GM06990 (cell line): Measurements from ENCODE around the gene HELB.
"Not testable (repeated sequence)": the region's sequence is repeated elsewhere in the genome, so short reads cannot be mapped to it uniquely, and the experiment has no call there.

Experiments used
- DNase-seq: peaks from one replicate; pipeline ENCODE4 v3.0.0-alpha.2; 2011; ENCODE audit not compliant: insufficient read length; ENCODE audit errors: extremely low read depth
- H3K27me3 ChIP-seq: replicated peaks from 2 replicates; pipeline ENCODE4 v1.6.0; 2011; ENCODE audit warnings: low read length; ENCODE audit not compliant: control insufficient read depth, insufficient read depth
- H3K36me3 ChIP-seq: 2 replicates; pipeline ENCODE4 v1.5.1; 2011; ENCODE audit warnings: low read length; ENCODE audit not compliant: control insufficient read depth, insufficient read depth
- H3K4me3 ChIP-seq: replicated peaks from 2 replicates; pipeline ENCODE4 v1.5.1; 2011; ENCODE audit warnings: low read depth, mild to moderate bottlenecking, control low read depth, low read length
- TF ChIP-seq, protein P1 (sequence below): IDR thresholded peaks from 2 replicates; pipeline ENCODE4 v1.5.1; 2011; ENCODE audit warnings: low read length, control low read depth, mild to moderate bottlenecking, inconsistent platforms; ENCODE audit not compliant: insufficient read depth, poor library complexity, severe bottlenecking

HELB gene

DNA sequence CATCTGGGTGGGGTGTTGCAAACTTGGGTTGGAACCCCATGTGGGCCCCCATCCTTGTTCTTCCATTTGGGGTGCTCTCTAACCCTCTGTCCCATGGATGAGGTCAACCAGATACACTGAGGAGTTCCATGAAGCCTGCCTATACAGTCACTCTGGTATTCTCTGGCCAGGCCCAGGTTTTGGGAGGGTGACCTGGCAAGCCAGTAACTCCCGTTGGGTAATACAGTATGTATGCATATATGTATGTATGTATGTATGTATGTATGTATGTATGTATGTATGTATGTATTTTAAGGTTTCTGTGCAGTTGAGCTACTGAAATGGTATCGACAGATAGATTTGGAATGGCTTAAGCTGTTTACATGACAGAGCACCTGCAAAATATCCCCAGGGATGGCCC is 12.8 kb upstream of the HELB start:
- H3K27me3 ChIP-seq: no peaks in the 10 kb centered on the region
- TF ChIP-seq, protein P1, sequence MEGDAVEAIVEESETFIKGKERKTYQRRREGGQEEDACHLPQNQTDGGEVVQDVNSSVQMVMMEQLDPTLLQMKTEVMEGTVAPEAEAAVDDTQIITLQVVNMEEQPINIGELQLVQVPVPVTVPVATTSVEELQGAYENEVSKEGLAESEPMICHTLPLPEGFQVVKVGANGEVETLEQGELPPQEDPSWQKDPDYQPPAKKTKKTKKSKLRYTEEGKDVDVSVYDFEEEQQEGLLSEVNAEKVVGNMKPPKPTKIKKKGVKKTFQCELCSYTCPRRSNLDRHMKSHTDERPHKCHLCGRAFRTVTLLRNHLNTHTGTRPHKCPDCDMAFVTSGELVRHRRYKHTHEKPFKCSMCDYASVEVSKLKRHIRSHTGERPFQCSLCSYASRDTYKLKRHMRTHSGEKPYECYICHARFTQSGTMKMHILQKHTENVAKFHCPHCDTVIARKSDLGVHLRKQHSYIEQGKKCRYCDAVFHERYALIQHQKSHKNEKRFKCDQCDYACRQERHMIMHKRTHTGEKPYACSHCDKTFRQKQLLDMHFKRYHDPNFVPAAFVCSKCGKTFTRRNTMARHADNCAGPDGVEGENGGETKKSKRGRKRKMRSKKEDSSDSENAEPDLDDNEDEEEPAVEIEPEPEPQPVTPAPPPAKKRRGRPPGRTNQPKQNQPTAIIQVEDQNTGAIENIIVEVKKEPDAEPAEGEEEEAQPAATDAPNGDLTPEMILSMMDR: no peak
- no peak for DNase-seq
- H3K36me3 ChIP-seq: no peaks in the 10 kb centered on the region
- no peak overlapping the region for H3K4me3 ChIP-seq

DNA sequence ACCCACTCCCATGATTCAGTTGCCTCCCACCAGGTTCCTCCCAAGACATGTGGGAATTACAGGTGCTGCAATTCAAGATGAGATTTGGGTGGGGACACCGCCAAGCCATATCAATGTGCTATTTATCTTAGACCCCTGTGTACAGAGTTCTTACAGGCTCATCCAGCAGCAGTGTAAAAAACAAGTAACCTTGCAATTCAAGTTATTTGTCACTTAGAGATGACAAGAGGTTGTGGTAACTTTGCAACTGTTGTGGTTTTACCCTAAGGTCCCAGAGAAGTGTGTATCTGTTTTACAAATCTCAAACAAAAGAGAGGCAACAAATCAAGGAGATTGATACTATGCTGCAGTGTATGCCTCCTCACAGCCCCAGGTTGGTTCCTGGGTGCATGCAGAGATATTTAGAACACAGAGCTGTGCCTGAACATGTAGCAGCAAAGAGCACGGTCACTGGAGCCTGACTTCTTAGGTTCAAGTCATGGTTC is 11.5 kb upstream of the HELB start:
- Histone ChIP-seq H3K36me3 (no peaks in the 10 kb centered on the region), H3K27me3 (no peaks in the 10 kb centered on the region), H3K4me3 (no peak overlapping the region)
- TF ChIP-seq, protein P1: no peak
- DNase-seq: peak; percentile 12

DNA sequence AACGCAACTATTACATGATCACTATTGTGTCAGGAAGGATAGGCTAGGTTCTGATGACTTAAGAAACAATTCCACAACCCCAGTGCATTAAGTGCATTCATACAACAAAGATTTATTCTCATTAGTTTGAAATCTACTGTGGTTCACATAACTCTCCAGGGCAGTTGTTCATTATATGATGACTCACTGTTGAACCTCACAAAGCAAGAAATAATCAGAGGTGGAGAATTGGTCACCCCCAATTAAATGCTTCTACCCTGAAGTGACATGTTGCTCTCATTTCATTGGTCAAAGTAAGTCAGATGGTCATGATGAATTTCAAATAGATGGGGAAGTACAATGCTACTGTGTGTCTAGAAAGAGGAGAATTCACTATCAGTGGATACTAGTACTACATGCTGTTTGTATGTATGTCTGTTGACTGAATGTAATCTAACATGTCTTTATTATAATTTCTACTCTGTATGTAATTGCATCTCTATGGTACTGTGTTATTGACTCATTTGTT is 6.1 kb upstream of the HELB start:
- Histone ChIP-seq H3K27me3 (no peaks in the 10 kb centered on the region), H3K36me3 (no peaks in the 10 kb centered on the region), H3K4me3 (no peak overlapping the region)
- DNase-seq: no peak
- TF ChIP-seq, protein P1: no peak

DNA sequence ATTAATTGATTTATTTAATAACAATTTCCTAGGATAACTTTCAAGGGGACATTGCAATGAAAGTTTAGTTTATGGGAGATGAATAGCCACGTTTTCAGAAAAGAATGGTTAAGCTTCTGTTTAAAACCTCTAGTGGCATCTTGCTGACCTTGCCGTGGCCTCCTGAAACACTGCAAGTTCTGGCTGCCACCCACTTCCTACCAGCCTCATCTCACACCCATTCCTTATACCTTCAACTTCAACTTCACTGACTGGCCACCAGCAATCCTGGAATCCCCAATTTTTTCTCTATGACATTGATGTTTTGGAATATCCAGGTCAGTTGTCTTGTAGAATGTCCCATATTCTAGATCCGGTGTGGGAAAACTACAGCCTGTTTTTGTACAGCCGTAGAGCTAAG is 5.2 kb upstream of the HELB start:
- no peak for DNase-seq
- Histone ChIP-seq H3K36me3 (no peaks in the 10 kb centered on the region), H3K4me3 (no peak overlapping the region), H3K27me3 (no peaks in the 10 kb centered on the region)
- TF ChIP-seq, protein P1: no peak

DNA sequence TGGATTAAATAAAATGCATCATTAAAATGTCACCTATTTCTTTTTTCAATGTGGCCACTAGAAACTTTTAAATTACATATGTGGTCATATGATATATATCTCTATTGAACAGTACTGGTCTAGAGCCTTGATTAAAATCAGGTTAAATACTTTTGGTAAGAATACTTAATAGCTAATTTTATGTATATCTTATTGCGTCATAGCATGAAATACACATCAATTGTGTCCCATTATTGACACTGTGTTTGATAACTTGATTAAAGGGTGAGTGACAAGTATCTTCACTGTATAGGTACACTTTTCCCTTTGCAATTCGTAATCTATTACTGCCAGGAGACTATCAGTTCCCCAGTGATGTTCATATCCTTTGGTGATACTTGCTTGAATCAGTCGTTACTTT is 4.4 kb upstream of the HELB start:
- Histone ChIP-seq H3K4me3 (no peak overlapping the region), H3K27me3 (no peaks in the 10 kb centered on the region), H3K36me3 (no peaks in the 10 kb centered on the region)
- TF ChIP-seq, protein P1: no peak
- no peak for DNase-seq

DNA sequence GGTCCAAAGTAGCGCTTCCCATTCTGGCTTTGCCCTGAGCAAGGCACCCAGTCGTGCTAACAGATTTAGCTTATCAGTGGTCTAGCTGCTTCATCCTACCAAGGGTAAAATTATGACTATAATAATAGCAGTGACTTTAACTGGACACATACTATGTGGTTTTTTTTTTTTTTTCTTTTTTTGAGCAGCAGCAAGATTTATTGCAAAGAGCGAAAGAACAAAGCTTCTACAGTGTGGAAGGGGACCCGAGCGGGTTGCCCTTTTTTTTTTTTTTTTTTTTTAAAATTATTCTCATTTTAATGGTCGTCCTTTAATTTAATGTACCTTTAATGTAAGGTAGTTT is 505 bp downstream of the HELB start:
- Histone ChIP-seq H3K36me3 (no peaks in the 10 kb centered on the region; the same call in 1 of the 2 replicates), H3K27me3 (no peaks in the 10 kb centered on the region), H3K4me3 (peak overlapping the region; percentile 80)
- DNase-seq: no peak
- TF ChIP-seq, protein P1: no peak

DNA sequence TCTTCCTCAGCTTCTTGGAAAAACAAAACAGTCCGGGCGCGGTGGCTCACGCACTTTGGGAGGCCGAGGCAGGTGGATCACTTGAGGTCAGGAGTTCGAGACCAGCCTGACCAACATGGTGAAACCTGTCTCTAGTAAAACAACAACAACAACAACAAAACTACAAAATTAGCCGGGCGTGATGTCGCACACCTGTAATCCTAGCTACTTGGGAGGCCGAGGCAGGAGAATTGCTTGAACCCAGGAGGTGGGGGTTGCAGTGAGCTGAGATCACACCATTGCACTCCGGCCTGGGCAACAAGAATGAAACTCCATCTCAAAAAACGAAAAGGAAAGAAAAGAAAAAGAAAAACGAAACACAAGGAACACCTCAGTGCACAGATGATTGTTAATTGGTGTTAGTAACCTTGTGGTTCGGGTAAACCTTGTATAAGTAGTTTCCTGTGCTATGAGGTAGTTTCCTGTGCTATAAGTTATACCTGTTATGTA is 1.1 kb downstream of the HELB start:
- H3K36me3 ChIP-seq, H3K27me3 ChIP-seq: not testable (repeated sequence)
- peak overlapping the region; percentile 80 for H3K4me3 ChIP-seq
- peak; percentile 48 for DNase-seq
